22Rv1 (cell line): ENCODE data around the gene CWF19L1.

ENCODE experiments used
- ZFX ChIP-seq: fragments of 450-650 bp; IDR thresholded peaks from 2 replicates; pipeline ENCODE4 v1.6.1; 2017; ENCODE audit warnings: antibody characterized with exemption, borderline replicate concordance
- TF ChIP-seq, protein P1 (sequence below): fragments of 450-650 bp; IDR thresholded peaks from 2 replicates; pipeline ENCODE4 v1.5.1; 2017; ENCODE audit warnings: mild to moderate bottlenecking

DNA sequence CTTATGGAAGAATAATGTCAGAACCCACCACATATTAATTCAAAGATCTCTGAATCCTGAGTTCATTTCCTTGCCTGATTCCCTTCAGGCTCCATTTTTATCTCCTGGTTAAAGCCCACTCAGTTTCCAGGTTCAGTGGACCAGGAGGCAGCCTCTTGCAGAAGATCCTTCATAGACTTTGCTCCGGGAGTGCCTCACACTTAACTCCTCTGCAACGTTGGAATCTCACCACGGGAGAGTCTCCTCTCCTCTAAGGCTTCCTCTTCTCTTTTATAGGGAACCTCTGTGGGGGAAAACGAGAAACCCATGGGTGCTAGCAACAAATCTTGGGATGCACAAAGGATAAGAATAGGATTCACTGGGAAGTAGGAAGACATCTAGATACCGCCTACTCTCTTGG lies 20.8 kb upstream of the CWF19L1 start:
- TF ChIP-seq, protein P1, sequence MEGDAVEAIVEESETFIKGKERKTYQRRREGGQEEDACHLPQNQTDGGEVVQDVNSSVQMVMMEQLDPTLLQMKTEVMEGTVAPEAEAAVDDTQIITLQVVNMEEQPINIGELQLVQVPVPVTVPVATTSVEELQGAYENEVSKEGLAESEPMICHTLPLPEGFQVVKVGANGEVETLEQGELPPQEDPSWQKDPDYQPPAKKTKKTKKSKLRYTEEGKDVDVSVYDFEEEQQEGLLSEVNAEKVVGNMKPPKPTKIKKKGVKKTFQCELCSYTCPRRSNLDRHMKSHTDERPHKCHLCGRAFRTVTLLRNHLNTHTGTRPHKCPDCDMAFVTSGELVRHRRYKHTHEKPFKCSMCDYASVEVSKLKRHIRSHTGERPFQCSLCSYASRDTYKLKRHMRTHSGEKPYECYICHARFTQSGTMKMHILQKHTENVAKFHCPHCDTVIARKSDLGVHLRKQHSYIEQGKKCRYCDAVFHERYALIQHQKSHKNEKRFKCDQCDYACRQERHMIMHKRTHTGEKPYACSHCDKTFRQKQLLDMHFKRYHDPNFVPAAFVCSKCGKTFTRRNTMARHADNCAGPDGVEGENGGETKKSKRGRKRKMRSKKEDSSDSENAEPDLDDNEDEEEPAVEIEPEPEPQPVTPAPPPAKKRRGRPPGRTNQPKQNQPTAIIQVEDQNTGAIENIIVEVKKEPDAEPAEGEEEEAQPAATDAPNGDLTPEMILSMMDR, result no peak
- TF ChIP-seq ZFX, result no peak
